HG03342 (cell line): ENCODE data around the gene PRKG1.

Source experiments
- ATAC-seq: cut with Tn5 transposase; IDR thresholded peaks from one replicate; pipeline ENCODE4 v1.9.1; 2021; ENCODE audit warnings: mild to moderate bottlenecking, moderate library complexity; ENCODE audit not compliant: unreplicated experiment

PRKG1 gene

DNA sequence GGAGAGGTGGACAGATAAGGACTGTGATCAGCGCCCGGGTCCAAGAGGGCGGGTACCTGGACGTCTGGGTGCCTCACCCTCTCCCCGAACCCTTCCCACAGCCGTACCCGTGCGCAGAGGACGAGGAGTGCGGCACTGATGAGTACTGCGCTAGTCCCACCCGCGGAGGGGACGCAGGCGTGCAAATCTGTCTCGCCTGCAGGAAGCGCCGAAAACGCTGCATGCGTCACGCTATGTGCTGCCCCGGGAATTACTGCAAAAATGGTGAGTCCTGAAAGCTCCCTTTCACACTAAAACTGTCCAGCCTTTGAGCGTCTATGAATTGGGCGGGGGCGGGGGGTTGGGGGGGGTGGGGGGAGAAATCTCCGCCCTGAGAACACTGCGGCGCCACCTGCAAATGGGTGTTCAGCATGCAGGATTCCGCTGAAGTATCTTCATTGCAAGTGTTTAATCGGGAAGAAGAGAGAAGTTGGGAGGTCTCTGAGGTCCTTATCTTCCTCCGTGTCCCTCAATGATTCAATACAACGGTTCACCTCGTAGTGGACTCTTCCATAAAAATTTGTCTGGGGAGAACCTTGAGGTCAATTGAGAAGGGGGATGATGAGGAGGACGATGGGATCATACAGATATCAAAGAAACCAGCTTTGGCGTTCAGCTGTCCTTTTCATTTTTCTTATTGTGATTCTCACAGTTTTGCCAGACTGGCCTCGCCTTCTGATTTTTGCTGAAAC is 1240.7 kb downstream of the PRKG1 start:
- ATAC-seq: no peak

- ATAC-seq: no peak
These were observed 1241.7 kb downstream of the PRKG1 start for GRCh38 chr10:52316001-52316400.

DNA sequence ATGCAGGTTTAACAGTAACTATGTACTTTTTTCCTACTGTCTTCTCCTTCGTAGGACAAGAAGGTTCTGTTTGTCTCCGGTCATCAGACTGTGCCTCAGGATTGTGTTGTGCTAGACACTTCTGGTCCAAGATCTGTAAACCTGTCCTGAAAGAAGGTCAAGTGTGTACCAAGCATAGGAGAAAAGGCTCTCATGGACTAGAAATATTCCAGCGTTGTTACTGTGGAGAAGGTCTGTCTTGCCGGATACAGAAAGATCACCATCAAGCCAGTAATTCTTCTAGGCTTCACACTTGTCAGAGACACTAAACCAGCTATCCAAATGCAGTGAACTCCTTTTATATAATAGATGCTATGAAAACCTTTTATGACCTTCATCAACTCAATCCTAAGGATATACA is 1242.2 kb downstream of the PRKG1 start:
- no peak for ATAC-seq

DNA sequence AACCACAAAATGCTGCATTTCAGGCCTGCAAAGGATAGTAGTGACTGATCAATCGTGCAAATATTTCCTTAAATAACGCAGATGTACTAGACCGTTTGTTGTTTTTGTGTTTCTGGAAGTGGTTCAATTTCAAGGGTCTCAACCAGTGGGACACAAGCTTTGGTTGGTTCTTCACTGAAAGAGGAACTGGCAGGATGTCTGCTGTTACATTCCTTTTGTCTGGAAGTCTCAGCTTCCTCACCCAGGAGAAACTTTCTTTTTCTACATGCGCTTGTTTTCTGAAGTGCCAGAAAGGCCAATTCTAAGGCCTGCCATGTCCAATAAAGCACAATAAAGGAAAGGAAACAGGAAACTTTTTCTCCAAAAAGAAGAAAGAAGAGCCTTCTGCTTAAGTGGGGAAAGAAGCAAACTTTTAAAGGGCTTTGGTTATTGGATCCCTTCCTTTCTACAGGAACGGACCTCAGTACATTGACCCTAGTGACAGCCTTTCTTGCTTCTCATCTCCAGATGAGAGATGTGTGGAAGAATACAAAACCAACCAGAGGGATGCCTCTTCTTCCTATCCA is 1243.9 kb downstream of the PRKG1 start:
- no peak for ATAC-seq

GRCh38 chr10:52318822-52319464 is 1244.7 kb downstream of the PRKG1 start:
- no peak for ATAC-seq

DNA sequence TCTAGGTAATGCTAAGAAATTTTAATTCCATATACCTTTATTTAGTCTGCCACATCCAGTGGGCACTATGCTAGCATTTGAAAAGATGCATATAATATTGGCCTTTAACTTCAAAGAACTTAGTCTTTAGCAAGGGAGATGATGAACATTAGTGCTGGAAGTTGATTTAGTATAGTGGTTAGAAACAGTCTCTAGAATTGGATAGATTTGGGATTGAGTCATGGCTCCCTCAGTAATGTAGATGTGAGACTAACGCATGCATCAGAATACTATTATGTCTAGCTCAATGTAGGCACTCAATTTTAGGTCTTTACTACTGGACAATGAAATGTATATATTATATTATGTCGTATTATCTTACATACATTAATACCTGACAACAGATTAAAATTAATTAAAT is 1245.6 kb downstream of the PRKG1 start:
- ATAC-seq: no peak

GRCh38 chr10:52322323-52322722 is 1248.0 kb downstream of the PRKG1 start:
- no peak for ATAC-seq

- no peak for ATAC-seq
These were observed 1248.6 kb downstream of the PRKG1 start for GRCh38 chr10:52322936-52323335.

- ATAC-seq: no peak
These were observed 1252.1 kb downstream of the PRKG1 start for GRCh38 chr10:52326382-52326781.

DNA sequence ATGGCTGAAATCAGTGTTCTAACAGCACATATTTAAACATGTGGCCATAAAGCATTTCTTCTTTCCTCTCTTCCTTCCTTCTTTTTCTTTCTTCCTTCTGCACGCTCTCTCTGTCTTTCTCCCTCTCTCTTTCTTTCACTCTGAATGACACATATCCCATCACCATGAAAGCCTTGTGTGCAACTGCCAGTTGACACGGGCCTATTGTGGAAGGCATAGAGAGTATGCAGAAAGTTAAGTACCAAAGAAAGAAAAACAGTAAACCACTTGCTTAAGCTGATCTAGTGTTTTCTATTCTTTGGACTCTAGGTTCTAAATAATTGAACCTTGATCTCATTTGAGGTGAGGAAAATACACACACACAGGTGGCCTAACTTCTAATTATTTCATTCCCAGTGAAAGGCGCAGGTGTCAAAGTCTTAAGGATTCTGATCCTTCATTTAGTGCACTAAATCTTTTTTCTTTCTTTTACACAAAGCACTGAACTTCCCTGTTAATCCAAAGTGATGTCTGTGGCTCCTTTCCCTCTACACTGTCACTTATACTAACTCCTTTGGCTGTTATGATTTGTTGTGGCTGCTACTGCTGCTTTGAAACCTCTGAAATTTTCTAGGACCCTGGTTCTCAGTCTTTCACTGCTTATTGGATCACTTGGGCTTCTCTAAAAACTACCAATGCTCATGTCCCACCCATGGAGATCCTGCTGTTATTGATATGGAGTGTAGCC is 1257.5 kb downstream of the PRKG1 start:
- ATAC-seq: no peak

- ATAC-seq: no peak
These were observed 1258.5 kb downstream of the PRKG1 start for GRCh38 chr10:52332815-52333214.

GRCh38 chr10:52334595-52334994 is 1260.3 kb downstream of the PRKG1 start:
- ATAC-seq: no peak

DNA sequence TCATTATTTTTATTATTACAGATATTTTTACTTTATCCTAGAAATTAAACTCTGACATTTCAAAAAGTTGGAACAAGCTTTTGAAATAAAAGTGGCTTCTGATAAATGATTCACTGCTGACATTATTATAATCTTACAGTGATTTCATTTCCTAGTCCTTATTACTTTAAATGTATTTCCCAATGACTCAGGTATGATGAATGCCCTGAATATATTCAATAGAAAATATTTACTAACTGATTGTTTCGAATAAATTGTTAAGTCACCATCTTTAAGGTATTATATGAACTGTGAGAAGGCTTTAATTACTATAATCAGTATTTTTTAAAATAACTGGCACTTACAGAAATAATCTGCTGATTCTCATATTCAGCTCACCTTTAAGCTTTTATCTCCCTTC is 1261.4 kb downstream of the PRKG1 start:
- ATAC-seq: no peak

DNA sequence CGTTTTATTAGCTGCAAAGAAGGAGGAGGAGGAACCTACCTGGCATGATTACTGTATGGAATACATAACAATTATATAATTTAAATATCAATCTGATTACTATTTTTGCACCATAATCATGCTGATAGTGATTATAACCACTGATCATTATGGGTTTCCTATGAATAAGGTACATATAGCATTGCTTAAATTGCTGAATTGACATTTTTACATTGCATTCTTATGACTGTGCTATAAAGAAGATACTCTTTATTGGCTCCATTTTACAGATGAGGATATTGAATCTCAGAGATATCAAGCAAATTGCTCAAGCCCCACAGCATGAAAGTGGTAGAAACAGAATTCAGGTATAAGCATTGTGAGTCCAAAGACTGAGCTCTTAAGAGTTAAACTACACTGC is 1262.9 kb downstream of the PRKG1 start:
- ATAC-seq: no peak

GRCh38 chr10:52343439-52343838 is 1269.2 kb downstream of the PRKG1 start:
- ATAC-seq: no peak

DNA sequence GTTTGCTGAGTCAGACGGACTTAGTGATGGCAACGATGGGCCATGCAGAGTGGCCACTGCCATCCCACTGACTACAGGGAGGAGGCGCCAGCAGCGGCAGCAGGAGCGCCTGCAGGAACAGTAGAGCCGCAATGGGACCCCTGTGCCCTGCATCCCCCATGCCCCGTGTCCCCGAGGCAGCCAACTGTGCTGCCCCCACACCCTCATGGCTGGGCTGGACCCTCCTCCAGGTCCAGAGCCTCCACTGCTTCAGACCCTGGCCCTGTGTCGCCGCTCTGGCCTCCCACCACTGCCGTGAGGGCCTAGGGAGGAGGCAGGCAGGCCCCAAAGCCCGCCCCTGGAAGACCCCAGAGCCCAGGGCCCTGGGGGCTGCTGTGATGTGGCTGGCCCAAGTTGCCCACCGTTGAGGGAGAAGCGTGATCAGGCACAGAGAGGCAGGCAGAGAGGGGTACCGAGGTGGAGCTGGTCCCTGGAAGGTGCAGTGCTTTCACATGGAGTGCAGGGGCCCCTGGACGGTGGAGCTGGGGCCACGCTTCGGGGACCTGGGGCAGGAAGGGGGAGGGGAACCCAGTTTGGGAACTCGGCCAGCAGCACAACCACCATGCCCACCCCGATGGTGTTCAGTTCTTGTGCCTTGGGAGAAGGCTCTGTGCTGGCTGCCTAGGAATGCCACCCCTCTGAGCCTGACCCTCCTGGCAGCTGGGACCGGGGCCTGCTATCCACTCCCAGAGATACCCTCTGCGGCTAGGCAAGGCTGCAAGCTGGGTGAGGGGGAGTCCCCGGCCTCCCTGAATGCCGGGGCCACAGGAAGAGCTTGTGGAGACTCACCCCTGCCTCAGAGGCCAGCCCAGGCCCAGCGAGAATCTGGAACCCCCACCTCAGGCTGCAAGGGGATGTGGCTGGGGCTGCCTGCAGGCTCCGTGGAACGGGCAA is 1272.4 kb downstream of the PRKG1 start:
- no peak for ATAC-seq

- ATAC-seq: no peak
These were observed 1273.0 kb downstream of the PRKG1 start for GRCh38 chr10:52347327-52347667.
